ENCODE data around the gene EFEMP2. TPM values are rescaled to one million over a fixed set of nuclear protein-coding genes. Genes with fewer than 3 reads are reported as not detected.

The EFEMP2 gene
- total RNA-seq, 1 experiment from 2014 or later, result 26.2 TPM

GRCh38 chr11:65864706-65865471, 7.7 kb downstream of the EFEMP2 start:
- no peak overlapping the region for H4K8ac ChIP-seq (replicated peaks; ENCODE audit: insufficient read length, low read depth, low read length)
- no peak overlapping the region for H3K9ac ChIP-seq (ENCODE audit: extremely low read depth, insufficient read length, low read length)
- H3K9me3 ChIP-seq (ENCODE audit: control insufficient read depth, low read depth, low read length), result no peaks in the 10 kb centered on the region
- H2BK120ac ChIP-seq (ENCODE audit: low read depth, low read length, poor library complexity, severe bottlenecking), result no peak overlapping the region
- no peak overlapping the region for H2AFZ ChIP-seq (ENCODE audit: low read length)
- no peak overlapping the region for H2AK5ac ChIP-seq (ENCODE audit: insufficient read length, low read length)
- Mint-ChIP-seq H3K4me1 (peaks cover 21 to 22% of the 10 kb centered on the region in 2 experiments), H3K9me3 (peaks cover 0 to 3% of the 10 kb centered on the region in 2 experiments; a peak in 1 of 5 replicates), H3K27me3 (ENCODE audit: low read depth) (peaks cover 4% of the 10 kb centered on the region), H3K36me3 (ENCODE audit: insufficient read depth in 1 of 3, low read depth in 3 of 3) (peaks cover 24 to 41% (median 40%) of the 10 kb centered on the region in 3 experiments; a peak in 6 of 7 replicates), H3K27ac (no peak overlapping the region), H3K4me3 (no peak overlapping the region; a peak in 1 of 5 replicates)
- no peaks in the 10 kb centered on the region for H3K79me1 ChIP-seq (ENCODE audit: insufficient read depth, low read depth, low read length, poor library complexity, severe bottlenecking)
- no peak overlapping the region for H3K56ac ChIP-seq (ENCODE audit: insufficient read length, low read depth, low read length)
- H3K23me2 ChIP-seq (ENCODE audit: insufficient read length, low read depth, low read length, poor library complexity, severe bottlenecking), result peaks cover 7% of the 10 kb centered on the region
- no peak overlapping the region for H4K5ac ChIP-seq (ENCODE audit: insufficient read length, low read depth, low read length)
- H3K27me3 ChIP-seq (ENCODE audit: insufficient read depth, low read length), result no peaks in the 10 kb centered on the region; the same call in 1 of the 2 replicates
- H2BK20ac ChIP-seq (ENCODE audit: low read depth, low read length, poor library complexity, severe bottlenecking), result no peak overlapping the region
- H4K91ac ChIP-seq (ENCODE audit: insufficient read length, low read depth, low read length), result no peak overlapping the region
- TF ChIP-seq CTCF (conservative IDR thresholded peaks at IDR 0.05), result no peak
- H2BK12ac ChIP-seq (ENCODE audit: insufficient read length, low read depth, low read length), result no peak overlapping the region
- no peak overlapping the region for H3K14ac ChIP-seq (ENCODE audit: insufficient read depth, low read length)
- H3K18ac ChIP-seq (ENCODE audit: insufficient read length, low read depth, low read length), result no peak overlapping the region
- no peak overlapping the region for H3K4ac ChIP-seq (ENCODE audit: low read depth, low read length)
- no peaks in the 10 kb centered on the region for H3K79me2 ChIP-seq (ENCODE audit: insufficient read depth, low read length)
- H3K4me1 ChIP-seq (ENCODE audit: insufficient read depth, low read length), result no peaks in the 10 kb centered on the region
- H3K27ac ChIP-seq (ENCODE audit: insufficient read length, low read depth, low read length), result no peak overlapping the region
- H2BK15ac ChIP-seq (ENCODE audit: low read depth, low read length), result no peak overlapping the region
- no peak overlapping the region for H3K23ac ChIP-seq (ENCODE audit: insufficient read length, low read depth, low read length)
- no peak for DNase-seq
- H4K20me1 ChIP-seq (ENCODE audit: control insufficient read depth, insufficient read depth, insufficient read length), result no peaks in the 10 kb centered on the region
- no peak overlapping the region for H2BK5ac ChIP-seq (ENCODE audit: insufficient read length, low read length)
- no peak overlapping the region for H3K4me2 ChIP-seq (ENCODE audit: insufficient read depth, insufficient read length, low read length)
- WGBS (ENCODE audit: extremely low coverage, insufficient read length, low lambda C conversion rate), result no CpG with 5 or more reads among the region's 18 CpGs
- H3T11ph ChIP-seq (ENCODE audit: low read length), result no peak overlapping the region

Data from H9 (cell line).